ENCODE results near the gene SLC4A4. TPM values are rescaled to one million over a fixed set of nuclear protein-coding genes. Genes with fewer than 3 reads are reported as not detected.

Gene SLC4A4
- total RNA-seq, 2 experiments from 2014 or later = 0.08 to 0.14 TPM

DNA sequence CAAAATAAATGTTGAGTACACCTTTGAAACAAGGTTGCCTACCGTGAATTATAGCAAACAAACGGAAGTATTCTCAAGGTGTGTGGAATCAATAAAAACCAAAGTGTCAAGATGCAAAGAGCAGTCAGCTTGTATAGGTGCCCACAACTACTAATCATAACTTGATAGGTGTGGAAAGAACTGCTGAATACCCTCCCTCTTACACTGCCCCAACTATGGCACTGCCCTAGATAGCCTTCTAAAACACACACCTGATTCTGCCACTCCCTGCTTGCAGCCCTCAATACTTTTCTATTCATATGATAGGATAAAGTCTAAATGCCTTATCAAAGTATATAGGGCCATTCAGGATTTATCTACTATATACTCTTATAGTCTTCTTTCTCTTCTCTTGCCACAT is 31.1 kb upstream of the SLC4A4 start:
- TF ChIP-seq, protein P1, sequence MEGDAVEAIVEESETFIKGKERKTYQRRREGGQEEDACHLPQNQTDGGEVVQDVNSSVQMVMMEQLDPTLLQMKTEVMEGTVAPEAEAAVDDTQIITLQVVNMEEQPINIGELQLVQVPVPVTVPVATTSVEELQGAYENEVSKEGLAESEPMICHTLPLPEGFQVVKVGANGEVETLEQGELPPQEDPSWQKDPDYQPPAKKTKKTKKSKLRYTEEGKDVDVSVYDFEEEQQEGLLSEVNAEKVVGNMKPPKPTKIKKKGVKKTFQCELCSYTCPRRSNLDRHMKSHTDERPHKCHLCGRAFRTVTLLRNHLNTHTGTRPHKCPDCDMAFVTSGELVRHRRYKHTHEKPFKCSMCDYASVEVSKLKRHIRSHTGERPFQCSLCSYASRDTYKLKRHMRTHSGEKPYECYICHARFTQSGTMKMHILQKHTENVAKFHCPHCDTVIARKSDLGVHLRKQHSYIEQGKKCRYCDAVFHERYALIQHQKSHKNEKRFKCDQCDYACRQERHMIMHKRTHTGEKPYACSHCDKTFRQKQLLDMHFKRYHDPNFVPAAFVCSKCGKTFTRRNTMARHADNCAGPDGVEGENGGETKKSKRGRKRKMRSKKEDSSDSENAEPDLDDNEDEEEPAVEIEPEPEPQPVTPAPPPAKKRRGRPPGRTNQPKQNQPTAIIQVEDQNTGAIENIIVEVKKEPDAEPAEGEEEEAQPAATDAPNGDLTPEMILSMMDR (IDR thresholded peaks at IDR 0.05) = no peak
- Mint-ChIP-seq H3K4me1 (ENCODE audit: low read depth) (no peaks in the 10 kb centered on the region), H3K36me3 (ENCODE audit: low read depth) (no peaks in the 10 kb centered on the region), H3K9me3 (no peaks in the 10 kb centered on the region), H3K27ac (no peak overlapping the region), H3K27me3 (peaks cover 6% of the 10 kb centered on the region), H3K4me3 (no peak overlapping the region)
- H3K27me3 ChIP-seq (ENCODE audit: control insufficient read depth in 1 of 2, insufficient read depth in 2 of 2, low read length in 2 of 2) = no peaks in the 10 kb centered on the region
- no peak overlapping the region for H3K27ac ChIP-seq (ENCODE audit: low read depth in 1 of 2, low read length in 2 of 2)
- no peaks in the 10 kb centered on the region for H3K4me1 ChIP-seq (ENCODE audit: insufficient read depth, low read length)
- no peak overlapping the region for H3K4me3 ChIP-seq (ENCODE audit: low read length)
- intact Hi-C loops (cut with DNase I, micrococcal nuclease) = no loop called here
- H3K36me3 ChIP-seq (ENCODE audit: insufficient read depth, low read length) = no peaks in the 10 kb centered on the region
- H3K9me3 ChIP-seq (ENCODE audit: control insufficient read depth in 1 of 2, insufficient read depth in 1 of 2, low read length in 2 of 2) = no peaks in the 10 kb centered on the region
- ChIA-PET CTCF (no interaction called here), POLR2A (no interaction called here)
- DNase-seq (no peak), ATAC-seq (ENCODE audit: poor library complexity) (no peak)

DNA sequence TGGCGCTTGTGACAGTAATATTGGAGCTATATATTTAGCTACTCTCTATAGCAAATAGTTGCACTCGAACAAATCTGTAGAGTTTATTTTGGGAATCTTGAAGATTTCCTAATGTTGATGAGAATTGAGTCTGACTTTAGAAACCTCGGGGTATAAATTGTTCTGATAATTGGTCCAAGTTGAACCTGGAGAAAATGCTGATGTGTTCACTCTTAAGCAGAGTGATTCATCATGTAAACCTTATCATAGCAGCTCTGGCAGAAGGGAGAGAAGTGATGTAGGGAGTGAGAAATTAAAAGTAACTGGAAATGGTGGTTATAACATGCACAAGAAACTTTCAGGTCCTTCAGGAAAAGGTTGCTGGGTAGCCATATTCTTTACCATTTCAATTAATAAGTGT is 16.4 kb upstream of the SLC4A4 start:
- H3K4me1 ChIP-seq (ENCODE audit: insufficient read depth, low read length) = no peaks in the 10 kb centered on the region
- H3K27ac ChIP-seq (ENCODE audit: low read depth in 1 of 2, low read length in 2 of 2) = no peak overlapping the region
- no peaks in the 10 kb centered on the region for H3K9me3 ChIP-seq (ENCODE audit: control insufficient read depth in 1 of 2, insufficient read depth in 1 of 2, low read length in 2 of 2)
- no peaks in the 10 kb centered on the region for H3K36me3 Mint-ChIP-seq (ENCODE audit: low read depth)
- H3K4me3 Mint-ChIP-seq = no peak overlapping the region
- CTCF ChIA-PET = no interaction called here
- DNase-seq = no peak
- H3K27ac Mint-ChIP-seq = no peak overlapping the region
- POLR2A ChIA-PET = no interaction called here
- no peaks in the 10 kb centered on the region for H3K4me1 Mint-ChIP-seq (ENCODE audit: low read depth)
- intact Hi-C loops (cut with DNase I, micrococcal nuclease) = no loop called here
- no peaks in the 10 kb centered on the region for H3K9me3 Mint-ChIP-seq
- ATAC-seq (ENCODE audit: poor library complexity) = no peak
- H3K36me3 ChIP-seq (ENCODE audit: insufficient read depth, low read length) = no peaks in the 10 kb centered on the region
- no peak overlapping the region for H3K4me3 ChIP-seq (ENCODE audit: low read length)
- no peaks in the 10 kb centered on the region for H3K27me3 ChIP-seq (ENCODE audit: control insufficient read depth in 1 of 2, insufficient read depth in 2 of 2, low read length in 2 of 2)
- TF ChIP-seq, protein P1 (IDR thresholded peaks at IDR 0.05) = no peak
- no peaks in the 10 kb centered on the region for H3K27me3 Mint-ChIP-seq

DNA sequence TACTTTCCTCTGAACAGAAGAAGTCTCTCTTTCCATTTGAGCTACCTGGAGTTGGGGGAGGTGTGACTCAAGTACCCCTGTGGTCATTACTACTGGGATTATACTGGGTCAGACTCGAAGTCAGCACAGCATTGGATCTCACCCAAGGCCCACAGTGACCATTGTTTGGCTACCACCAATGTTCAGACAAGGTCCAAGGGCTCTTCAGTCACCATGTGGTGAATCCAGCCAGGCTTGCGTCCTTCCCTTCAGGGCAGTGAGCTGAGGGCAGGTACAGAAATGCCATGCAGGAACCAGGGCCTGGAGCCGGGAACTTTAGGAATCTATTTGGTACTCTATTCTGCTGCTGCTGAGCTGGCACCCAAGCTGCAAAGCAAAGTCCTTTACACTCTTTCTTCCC is 5.5 kb upstream of the SLC4A4 start:
- DNase-seq (no peak), ATAC-seq (ENCODE audit: poor library complexity) (no peak)
- Histone ChIP-seq H3K36me3 (ENCODE audit: insufficient read depth, low read length) (no peaks in the 10 kb centered on the region), H3K27ac (ENCODE audit: low read depth in 1 of 2, low read length in 2 of 2) (no peak overlapping the region), H3K4me1 (ENCODE audit: insufficient read depth, low read length) (no peaks in the 10 kb centered on the region), H3K27me3 (ENCODE audit: control insufficient read depth in 1 of 2, insufficient read depth in 2 of 2, low read length in 2 of 2) (no peaks in the 10 kb centered on the region), H3K9me3 (ENCODE audit: control insufficient read depth in 1 of 2, insufficient read depth in 1 of 2, low read length in 2 of 2) (peaks cover 0 to 5% of the 10 kb centered on the region in 2 experiments), H3K4me3 (ENCODE audit: low read length) (no peak overlapping the region)
- intact Hi-C loops (cut with DNase I, micrococcal nuclease) = no loop called here
- TF ChIP-seq, protein P1 (IDR thresholded peaks at IDR 0.05) = no peak
- H3K27ac Mint-ChIP-seq = no peak overlapping the region
- ChIA-PET CTCF (no interaction called here), POLR2A (no interaction called here)
- H3K4me3 Mint-ChIP-seq = no peak overlapping the region
- no peaks in the 10 kb centered on the region for H3K9me3 Mint-ChIP-seq
- H3K27me3 Mint-ChIP-seq = peaks cover 4% of the 10 kb centered on the region
- no peaks in the 10 kb centered on the region for H3K4me1 Mint-ChIP-seq (ENCODE audit: low read depth)
- H3K36me3 Mint-ChIP-seq (ENCODE audit: low read depth) = no peaks in the 10 kb centered on the region

Measured in CD4-positive, alpha-beta T cell (primary cell).